NCI-H748 (cell line): ENCODE data around the gene GPS2.

Experiments used
- DNase-seq: peaks from one replicate; lab custom pipeline; 2025; ENCODE audit not compliant: unreplicated experiment; lab: John Stamatoyannopoulos, UW

Gene GPS2

DNA sequence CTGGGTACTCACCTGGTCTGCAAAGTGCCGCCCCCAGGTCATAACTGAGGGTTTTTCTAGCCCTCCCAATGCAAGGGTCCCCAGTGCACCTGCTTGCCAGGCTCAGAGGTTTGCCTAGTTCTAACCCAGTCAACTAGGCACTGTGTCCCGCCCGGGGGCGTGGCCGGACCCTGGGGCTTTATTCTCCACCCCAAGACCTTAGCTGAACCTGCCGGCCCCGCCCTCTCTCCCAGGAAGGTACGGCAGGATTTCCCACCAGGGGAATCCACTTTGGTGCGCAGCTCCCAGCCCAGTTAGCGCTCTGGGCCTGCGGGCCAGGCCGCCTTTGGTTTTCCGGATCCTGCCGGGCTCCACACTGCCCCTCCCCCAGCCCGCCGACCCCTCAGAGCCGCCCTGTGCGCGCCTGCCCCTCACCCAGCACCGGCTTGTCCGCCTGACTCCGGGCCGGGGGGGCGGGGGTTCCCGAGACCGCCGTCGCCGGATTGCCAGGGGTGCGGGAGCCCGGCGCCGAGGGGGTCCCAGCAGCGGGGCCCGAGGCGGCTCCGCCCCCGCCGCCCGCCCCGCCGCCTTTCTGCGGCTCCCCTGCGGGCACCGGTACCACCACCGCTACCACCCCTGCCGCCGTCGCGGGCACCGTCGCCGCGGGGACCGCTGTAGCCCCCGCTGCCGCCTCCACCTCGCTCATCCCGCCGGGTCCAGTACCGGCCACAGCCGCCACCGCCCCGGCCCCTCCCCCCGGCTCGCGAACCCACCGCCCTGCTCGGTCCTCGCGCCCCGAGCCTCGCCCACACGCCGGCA, 21.1 kb downstream of the GPS2 start:
- DNase-seq, result peak; percentile 91

DNA sequence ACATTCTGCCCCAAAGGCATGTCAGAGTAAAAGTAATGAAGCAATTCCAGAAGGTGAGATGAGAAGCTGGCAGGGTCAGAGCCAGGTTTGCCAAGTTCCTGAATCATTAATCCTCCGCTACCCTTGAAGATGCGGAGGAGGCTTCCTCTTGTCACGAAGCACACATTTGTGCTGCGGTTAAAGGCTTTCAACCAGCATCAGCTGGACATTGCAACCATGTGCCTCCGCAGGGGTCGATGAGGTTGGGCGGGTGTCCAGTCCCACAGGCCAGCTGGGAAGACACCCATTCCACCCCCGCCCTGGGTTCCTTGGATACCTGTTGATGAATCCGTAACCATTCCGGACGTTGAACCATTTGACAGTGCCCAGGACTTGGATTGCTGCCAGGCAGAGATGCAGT, 22.0 kb downstream of the GPS2 start:
- peak; percentile 27 for DNase-seq

GRCh38 chr17:7292729-7293128, 22.4 kb downstream of the GPS2 start:
- no peak for DNase-seq

GRCh38 chr17:7292194-7292593, 23.0 kb downstream of the GPS2 start:
- DNase-seq, result no peak

GRCh38 chr17:7290685-7291084, 24.5 kb downstream of the GPS2 start:
- no peak for DNase-seq

DNA sequence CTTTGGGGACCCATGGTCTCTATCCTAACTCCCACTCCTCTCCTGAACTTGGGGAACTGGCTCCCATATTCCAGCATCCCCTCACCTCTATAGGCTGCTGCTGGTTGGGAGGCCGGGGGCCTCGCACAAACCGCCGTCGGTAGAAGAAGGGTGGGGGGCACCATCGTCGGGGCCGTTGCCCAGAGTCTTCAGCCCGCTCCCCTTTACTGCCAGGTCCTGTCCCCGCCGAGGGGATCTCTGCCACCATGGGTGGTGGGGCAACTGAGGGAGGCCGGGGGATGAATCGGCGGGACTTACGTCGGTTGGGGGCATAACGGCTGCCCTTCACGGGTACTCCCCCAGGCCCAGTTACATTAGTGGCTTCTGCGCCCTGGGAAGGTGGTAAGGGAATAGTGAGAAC, 25.0 kb downstream of the GPS2 start:
- DNase-seq, result no peak

DNA sequence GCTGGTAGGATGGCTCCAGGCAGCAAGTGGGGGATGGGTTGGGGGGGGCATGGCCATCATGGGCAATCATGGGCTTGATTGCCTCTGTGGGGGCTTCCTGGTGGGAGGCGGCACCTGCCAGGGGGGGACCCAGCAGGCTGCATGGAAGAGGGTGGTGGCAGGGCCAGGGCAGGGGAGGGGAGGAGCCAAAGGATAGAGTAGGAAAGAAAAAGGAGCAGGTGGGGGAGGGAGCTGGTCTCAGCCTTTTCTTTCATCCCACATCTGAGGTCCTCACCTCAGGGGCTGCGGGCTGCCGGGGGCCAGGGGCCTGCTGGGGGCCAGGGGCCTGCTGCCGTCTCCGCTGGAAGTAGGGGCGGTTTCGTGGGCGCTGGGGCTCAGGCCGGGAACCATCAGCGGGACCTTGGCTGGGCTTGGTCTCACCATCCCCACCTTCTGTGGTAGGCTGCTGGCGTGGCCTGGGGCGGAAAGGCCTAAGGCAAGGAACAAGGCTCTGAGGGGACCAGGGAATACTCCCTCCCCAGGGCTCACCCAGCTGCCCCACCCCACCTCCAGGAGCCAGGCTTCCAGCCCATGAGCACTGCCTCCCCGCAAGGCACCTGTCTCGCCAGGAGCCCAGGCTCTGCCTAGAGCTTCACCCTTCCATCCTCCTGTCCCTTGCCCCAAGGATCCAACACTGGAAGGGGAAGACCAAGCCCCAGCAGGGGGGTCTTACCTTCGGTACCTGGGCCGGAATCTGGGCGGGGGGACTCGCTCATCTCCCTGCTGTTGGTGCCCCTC, 25.7 kb downstream of the GPS2 start:
- DNase-seq, result no peak

- DNase-seq, result no peak
These were observed 29.5 kb downstream of the GPS2 start for GRCh38 chr17:7285679-7286078.

DNA sequence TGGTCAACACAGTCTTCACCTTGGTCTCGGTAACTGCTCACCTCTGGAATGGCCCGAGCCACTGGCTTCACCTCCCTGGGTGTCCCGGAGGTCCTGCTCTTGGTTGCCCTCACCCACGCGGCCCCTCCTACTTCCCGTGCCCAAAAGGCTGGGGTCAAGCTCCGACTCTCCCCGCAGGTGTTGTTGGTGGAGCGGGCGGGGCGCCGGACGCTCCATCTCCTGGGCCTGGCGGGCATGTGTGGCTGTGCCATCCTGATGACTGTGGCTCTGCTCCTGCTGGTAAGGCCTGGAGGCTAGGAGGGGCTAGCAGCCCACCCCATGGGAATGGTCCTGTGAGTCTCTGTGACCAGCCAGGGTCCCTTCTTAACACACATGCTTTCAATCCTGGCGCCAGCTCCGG, 30.2 kb downstream of the GPS2 start:
- no peak for DNase-seq

- DNase-seq, result no peak
These were observed 31.5 kb downstream of the GPS2 start for GRCh38 chr17:7283471-7284216.

- no peak for DNase-seq
These were observed 32.3 kb downstream of the GPS2 start for GRCh38 chr17:7282752-7283321.

- DNase-seq, result peak; percentile 60
These were observed 33.0 kb downstream of the GPS2 start for GRCh38 chr17:7281953-7282751.

DNA sequence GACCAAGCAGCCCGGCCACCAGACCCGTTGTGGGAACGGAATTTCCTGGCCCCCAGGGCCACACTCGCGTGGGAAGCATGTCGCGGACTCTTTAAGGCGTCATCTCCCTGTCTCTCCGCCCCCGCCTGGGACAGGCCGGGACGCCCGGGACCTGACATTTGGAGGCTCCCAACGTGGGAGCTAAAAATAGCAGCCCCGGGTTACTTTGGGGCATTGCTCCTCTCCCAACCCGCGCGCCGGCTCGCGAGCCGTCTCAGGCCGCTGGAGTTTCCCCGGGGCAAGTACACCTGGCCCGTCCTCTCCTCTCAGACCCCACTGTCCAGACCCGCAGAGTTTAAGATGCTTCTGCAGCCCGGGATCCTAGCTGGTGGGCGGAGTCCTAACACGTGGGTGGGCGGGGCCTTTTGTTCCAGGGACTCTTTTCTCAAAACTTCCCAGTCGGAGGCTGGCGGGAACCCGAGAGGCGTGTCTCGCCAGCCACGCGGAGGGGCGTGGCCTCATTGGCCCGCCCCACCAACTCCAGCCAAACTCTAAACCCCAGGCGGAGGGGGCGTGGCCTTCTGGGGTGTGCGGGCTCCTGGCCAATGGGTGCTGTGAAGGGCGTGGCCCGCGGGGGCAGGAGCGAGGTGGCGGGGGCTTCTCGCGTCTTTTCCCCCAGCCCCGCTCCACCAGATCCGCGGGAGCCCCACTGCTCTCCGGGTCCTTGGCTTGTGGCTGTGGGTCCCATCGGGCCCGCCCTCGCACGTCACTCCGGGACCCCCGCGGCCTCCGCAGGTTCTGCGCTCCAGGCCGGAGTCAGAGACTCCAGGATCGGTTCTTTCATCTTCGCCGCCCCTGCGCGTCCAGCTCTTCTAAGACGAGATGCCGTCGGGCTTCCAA, 33.8 kb downstream of the GPS2 start, which contains the start of gene SLC2A4:
Gene SLC2A4 (plus strand): TSS at position 645 of the 879 bp plus-strand sequence. CDS start 217 bp downstream, at position 862.
- DNase-seq, result peak; percentile 98

- peak; percentile 91 for DNase-seq
These were observed 34.6 kb downstream of the GPS2 start for GRCh38 chr17:7280519-7281073.

DNA sequence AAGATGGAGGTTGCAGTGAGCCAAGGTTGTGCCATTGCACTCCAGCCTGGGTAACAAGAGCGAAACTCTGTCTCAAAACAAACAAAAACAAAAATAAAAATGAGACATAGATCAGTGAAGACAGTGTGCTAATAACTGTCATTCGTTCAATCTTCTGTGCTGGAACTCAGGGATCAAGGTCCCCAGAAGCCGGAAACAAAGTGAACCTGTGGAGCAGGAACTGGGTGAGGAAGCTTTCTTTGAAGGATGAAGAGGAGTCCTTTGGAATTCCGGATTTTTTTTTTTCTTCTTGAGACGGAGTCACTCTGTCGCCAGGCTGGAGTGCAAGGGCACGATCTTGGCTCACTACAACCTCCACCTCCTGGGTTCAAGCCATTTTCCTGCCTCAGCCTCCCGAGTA, 35.7 kb downstream of the GPS2 start:
- DNase-seq, result no peak

GRCh38 chr17:7266784-7267183, 48.4 kb downstream of the GPS2 start:
- DNase-seq, result no peak

DNA sequence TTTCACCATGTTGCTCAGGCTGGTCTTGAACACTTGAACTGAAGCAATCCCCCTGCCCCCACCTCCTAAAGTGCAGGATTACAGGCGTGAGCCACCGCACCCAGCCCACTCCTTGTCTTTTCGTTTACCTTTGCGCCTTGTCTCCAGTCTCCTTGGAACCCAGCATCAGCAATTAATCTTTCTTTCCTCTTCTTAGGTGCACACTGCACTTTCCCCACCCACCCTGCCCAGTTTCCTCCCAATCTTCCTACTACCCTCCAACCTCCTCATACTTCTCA, 51.4 kb downstream of the GPS2 start:
- no peak for DNase-seq

DNA sequence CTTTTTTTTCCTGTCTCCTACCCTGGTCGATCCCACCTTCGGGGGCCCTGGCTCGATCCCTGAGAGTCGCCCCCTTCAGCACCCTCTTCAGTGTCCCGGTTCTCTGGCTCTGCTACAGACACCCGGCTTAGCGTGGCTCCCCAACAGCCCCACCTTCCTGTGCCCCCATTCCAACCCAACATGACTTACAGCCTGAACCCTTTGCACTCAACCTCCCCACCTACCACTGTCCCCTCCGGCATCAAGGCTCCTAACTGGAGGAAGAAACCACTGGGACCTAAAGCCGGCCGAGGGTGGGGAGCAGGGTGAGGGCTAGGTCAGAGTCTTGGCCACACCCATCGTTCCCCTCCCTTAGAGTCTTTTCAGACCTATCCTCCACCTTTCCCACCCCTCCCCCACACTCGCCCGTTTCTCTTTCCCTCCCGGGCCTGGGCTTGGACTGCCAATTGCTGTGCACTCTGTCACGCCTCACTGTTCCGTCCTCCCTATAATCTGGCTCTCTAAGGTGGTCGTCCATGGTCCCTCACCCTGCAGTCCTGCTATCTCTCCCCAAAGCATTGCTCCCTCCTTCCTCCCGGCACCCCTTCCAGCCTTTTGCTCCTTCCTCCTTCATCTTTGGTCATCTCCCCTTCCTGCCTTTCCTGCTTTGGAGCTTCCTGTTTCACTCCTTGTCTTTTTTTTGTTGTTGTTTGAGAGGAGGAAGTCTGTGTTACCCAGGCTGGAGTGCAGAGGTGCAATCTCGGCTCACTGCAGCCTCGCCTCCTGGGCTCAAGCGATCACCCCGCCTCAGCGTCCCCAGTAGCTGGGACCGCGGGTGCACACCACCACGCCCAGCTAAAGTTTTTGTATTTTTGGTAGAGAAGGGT, 52.0 kb downstream of the GPS2 start:
- peak; percentile 77 for DNase-seq
